Activated T-cell treated with anti-CD3 and anti-CD28 coated beads, Interleukin-2, amount 50 U/mL, for 48 hours (primary cell): ENCODE data around the gene ARHGEF17.

Experiments used
- DNase-seq, 2 experiments: peaks; one replicate each; pipeline ENCODE4 v3.0.0-alpha.2; 2020

The ARHGEF17 gene

GRCh38 chr11:73334384-73335203 lies 26.5 kb downstream of the ARHGEF17 start:
- no peak for DNase-seq

- peak; percentile 87 to 91 for DNase-seq
Observed at GRCh38 chr11:73335204-73335923, 27.3 kb downstream of the ARHGEF17 start.

- DNase-seq = no peak
Observed at GRCh38 chr11:73337846-73338245, 29.8 kb downstream of the ARHGEF17 start.

GRCh38 chr11:73338279-73338678 lies 30.2 kb downstream of the ARHGEF17 start:
- DNase-seq = no peak

- no peak for DNase-seq
Observed at GRCh38 chr11:73340164-73340563, 32.1 kb downstream of the ARHGEF17 start.

- DNase-seq = no peak
Observed at GRCh38 chr11:73342633-73343032, 34.6 kb downstream of the ARHGEF17 start.

GRCh38 chr11:73343076-73343873 lies 35.2 kb downstream of the ARHGEF17 start:
- DNase-seq = no peak

GRCh38 chr11:73344191-73344607 lies 36.1 kb downstream of the ARHGEF17 start:
- DNase-seq = no peak

GRCh38 chr11:73345481-73346160 lies 37.5 kb downstream of the ARHGEF17 start:
- no peak for DNase-seq

GRCh38 chr11:73346186-73346935 lies 38.3 kb downstream of the ARHGEF17 start:
- DNase-seq = no peak

GRCh38 chr11:73347067-73347466 lies 39.0 kb downstream of the ARHGEF17 start:
- no peak for DNase-seq

- no peak for DNase-seq
Observed at GRCh38 chr11:73348838-73349237, 40.8 kb downstream of the ARHGEF17 start.

GRCh38 chr11:73349633-73350032 lies 41.6 kb downstream of the ARHGEF17 start:
- DNase-seq = no peak

GRCh38 chr11:73350908-73351636 lies 43.0 kb downstream of the ARHGEF17 start:
- DNase-seq = peak; percentile 54 to 61

- no peak for DNase-seq
Observed at GRCh38 chr11:73353422-73353821, 45.3 kb downstream of the ARHGEF17 start.

- no peak for DNase-seq
Observed at GRCh38 chr11:73355109-73355508, 47.0 kb downstream of the ARHGEF17 start.

- no peak for DNase-seq
Observed at GRCh38 chr11:73356979-73357860, 49.1 kb downstream of the ARHGEF17 start.

- no peak for DNase-seq
Observed at GRCh38 chr11:73358071-73358470, 50.0 kb downstream of the ARHGEF17 start.

GRCh38 chr11:73359341-73359740 lies 51.3 kb downstream of the ARHGEF17 start:
- DNase-seq = no peak
